HepG2 (cell line): ENCODE results near the gene CLASP1. TPM values are rescaled to one million over a fixed set of nuclear protein-coding genes. Genes with fewer than 3 reads are reported as not detected.

Experiments
- ETV6 ChIP-seq: sonication (generic); formaldehyde crosslinking; conservative IDR thresholded peaks from 2 replicates; pipeline ENCODE4 v1.4.0; 2020; ENCODE audit warnings: missing genetic modification reagents
- HBP1 ChIP-seq: IDR thresholded peaks from 2 replicates; pipeline ENCODE4 v1.6.1; 2016; ENCODE audit warnings: low read depth, control low read depth
- KDM3A ChIP-seq: IDR thresholded peaks from 2 replicates; pipeline ENCODE4 v1.6.1; 2018; ENCODE audit warnings: low read depth, missing compliant biosample characterization
- MXD1 ChIP-seq: sonication (generic); formaldehyde crosslinking; IDR thresholded peaks from 2 replicates; pipeline ENCODE4 v1.4.0; 2020; ENCODE audit warnings: mild to moderate bottlenecking, missing genetic modification reagents
- POLR2AphosphoS2 ChIP-seq: IDR thresholded peaks from 2 replicates; pipeline ENCODE4 v1.6.1; 2011; ENCODE audit warnings: low read depth, low read length, improper control_type of control experiment
- PRPF4 ChIP-seq: fragments of 200-400 bp; formaldehyde crosslinking; IDR thresholded peaks from 2 replicates; pipeline ENCODE4 v1.6.1; 2016; ENCODE audit warnings: low read length, low read depth; ENCODE audit not compliant: poor library complexity, severe bottlenecking
- SNAI1 ChIP-seq: sonication (generic); formaldehyde crosslinking; IDR thresholded peaks from 2 replicates; pipeline ENCODE4 v1.5.0; 2020; ENCODE audit warnings: mild to moderate bottlenecking, missing genetic modification reagents, borderline replicate concordance
- ZBTB42 ChIP-seq: sonication (generic); formaldehyde crosslinking; IDR thresholded peaks from 2 replicates; pipeline ENCODE4 v1.5.0; 2020; ENCODE audit warnings: mild to moderate bottlenecking, missing genetic modification reagents
- ZBTB49 ChIP-seq: sonication (generic); formaldehyde crosslinking; IDR thresholded peaks from 2 replicates; pipeline ENCODE4 v1.4.0; 2020; ENCODE audit warnings: missing genetic modification reagents, borderline replicate concordance
- ZNF264 ChIP-seq: sonication (generic); formaldehyde crosslinking; IDR thresholded peaks from 2 replicates; pipeline ENCODE4 v1.4.0; 2020; ENCODE audit warnings: missing genetic modification reagents
- ZNF326 ChIP-seq: sonication (generic); formaldehyde crosslinking; IDR thresholded peaks from 2 replicates; pipeline ENCODE4 v1.4.0; 2020; ENCODE audit warnings: missing genetic modification reagents, borderline replicate concordance
- polyA plus RNA-seq, 8 experiments: library from polyadenylated mRNA; depleted of rRNA in 3 of 8; stranded (reverse) in 7 of 8; unstranded in 1 of 8; fragments of >200 nt; fragmentation: Illumina TruSeq in 4 of 8; extraction: Trizol in 4 of 8; gene quantifications; 2 replicates each; pipeline versions ENCODE4 v1.2.1 to v1.2.3, GENCODE V29; 2011 to 2016; ENCODE audit warnings: low read depth in 4 of 8, missing spikeins in 1 of 8, mixed read lengths in 1 of 8; ENCODE audit not compliant: insufficient read depth in 1 of 8
- total RNA-seq, 5 experiments: library from RNA; depleted of rRNA; stranded (reverse); fragments of >200 nt; fragmentation: Illumina TruSeq; extraction: Trizol; gene quantifications; 2 replicates each; pipeline ENCODE4 v1.2.3, GENCODE V29; 2016; ENCODE audit warnings: low read depth in 1 of 5

The CLASP1 gene
- total and polyA plus RNA-seq, 2 of the 13 experiments (the other 11 are each of a cell fraction or from before 2014, with no cell fraction given), result 11.7 to 47.9 TPM

- 0 out of 2 replicates have a peak, but pooled peaks have one; percentile 25 for TF ChIP-seq HBP1 (CRISPR knock-in tag)
- 0 out of 2 replicates have a peak, but pooled peaks have one; percentile 80 for TF ChIP-seq ETV6
- TF ChIP-seq ZNF326 (CRISPR knock-in tag), result no peak
- peak; percentile 84 for TF ChIP-seq ZNF264 (CRISPR knock-in tag)
- TF ChIP-seq MXD1, result peak; percentile 49; the same call in 1 of the 2 replicates
- no peak; the same call in 1 of the 2 replicates for TF ChIP-seq ZBTB42 (CRISPR knock-in tag)
- TF ChIP-seq ZBTB49 (CRISPR knock-in tag), result no peak
- TF ChIP-seq POLR2AphosphoS2, result no peak
- TF ChIP-seq PRPF4, result no peak
- peak; percentile 5; the same call in 1 of the 2 replicates for TF ChIP-seq SNAI1 (CRISPR knock-in tag)
- peak; percentile 21; the same call in 1 of the 2 replicates for TF ChIP-seq KDM3A (CRISPR knock-in tag)
These were observed 493 bp upstream of the CLASP1 start (continued) for GRCh38 chr2:121649596-121650314.
